ENCODE data around the gene RGS19.

The RGS19 gene

DNA sequence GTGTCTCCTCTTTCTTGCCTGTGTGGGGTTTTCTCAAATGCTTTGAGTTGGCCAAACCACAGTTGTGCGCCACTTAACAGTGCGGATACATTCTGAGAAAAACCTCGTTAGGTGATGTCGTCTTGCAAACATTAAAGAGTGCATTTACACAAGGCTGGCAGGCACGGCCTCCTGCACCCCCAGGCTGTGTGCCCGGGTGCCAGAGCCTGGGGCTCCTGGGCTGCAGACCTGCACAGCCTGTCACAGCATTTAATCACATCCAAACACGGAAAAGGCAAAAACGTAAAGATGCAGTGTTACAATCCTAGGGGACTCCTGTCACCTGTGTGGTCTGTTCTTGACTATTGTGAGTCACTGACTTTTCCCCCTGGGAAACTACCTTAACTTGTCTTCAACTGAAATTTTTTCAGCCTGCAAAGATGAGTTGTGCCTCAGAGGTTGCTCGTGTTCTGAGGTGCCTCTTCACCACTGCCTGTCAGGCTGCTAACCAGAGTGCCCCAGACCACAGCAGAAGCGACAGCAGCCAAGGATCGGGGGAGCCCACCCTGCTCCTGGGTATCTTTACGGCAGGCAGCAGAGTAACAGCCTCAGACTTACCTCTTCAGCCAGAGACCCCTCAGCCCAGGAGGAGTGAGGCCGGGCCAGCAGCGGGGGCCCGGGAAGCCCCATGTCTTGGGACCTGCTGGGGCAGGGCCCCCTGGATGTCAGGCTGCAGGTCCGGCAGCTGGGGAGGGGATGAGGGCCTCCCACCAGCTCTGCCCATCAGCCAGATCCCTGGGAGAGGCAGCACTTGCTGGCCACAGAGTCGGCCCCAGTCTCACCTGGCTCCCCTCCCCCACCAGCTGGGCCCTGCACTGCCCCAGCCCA, 44.0 kb downstream of the RGS19 start:
- no peak for DNase-seq (ENCODE audit: low read depth)

- no peak for DNase-seq (ENCODE audit: low read depth)
These were observed 45.3 kb downstream of the RGS19 start for GRCh38 chr20:64033981-64034493.

GRCh38 chr20:64032706-64033624, 46.4 kb downstream of the RGS19 start:
- DNase-seq (ENCODE audit: low read depth) = no peak

DNA sequence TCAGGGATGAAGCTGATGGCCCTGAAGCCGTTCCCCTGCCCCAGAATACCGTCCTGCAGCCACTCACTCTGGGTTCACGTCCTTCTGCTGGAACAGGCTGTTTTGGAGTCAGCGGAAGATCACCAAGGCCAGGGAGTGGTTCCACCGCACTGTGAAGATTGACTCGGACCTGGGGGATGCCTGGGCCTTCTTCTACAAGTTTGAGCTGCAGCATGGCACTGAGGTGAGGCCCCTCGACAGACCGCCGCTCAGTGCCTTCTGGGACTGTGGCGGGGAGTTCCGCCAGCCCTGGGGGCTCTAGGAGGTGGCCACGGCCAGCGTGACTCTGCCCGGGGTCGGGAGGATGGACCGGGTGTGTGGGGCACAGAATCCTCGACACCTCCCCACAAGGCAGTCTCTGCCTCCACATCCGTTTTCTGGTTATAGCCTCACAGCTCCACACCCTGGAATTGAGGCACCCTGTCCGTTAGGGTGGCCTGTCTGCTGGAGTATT, 47.5 kb downstream of the RGS19 start:
- no peak for DNase-seq (ENCODE audit: low read depth)

DNA sequence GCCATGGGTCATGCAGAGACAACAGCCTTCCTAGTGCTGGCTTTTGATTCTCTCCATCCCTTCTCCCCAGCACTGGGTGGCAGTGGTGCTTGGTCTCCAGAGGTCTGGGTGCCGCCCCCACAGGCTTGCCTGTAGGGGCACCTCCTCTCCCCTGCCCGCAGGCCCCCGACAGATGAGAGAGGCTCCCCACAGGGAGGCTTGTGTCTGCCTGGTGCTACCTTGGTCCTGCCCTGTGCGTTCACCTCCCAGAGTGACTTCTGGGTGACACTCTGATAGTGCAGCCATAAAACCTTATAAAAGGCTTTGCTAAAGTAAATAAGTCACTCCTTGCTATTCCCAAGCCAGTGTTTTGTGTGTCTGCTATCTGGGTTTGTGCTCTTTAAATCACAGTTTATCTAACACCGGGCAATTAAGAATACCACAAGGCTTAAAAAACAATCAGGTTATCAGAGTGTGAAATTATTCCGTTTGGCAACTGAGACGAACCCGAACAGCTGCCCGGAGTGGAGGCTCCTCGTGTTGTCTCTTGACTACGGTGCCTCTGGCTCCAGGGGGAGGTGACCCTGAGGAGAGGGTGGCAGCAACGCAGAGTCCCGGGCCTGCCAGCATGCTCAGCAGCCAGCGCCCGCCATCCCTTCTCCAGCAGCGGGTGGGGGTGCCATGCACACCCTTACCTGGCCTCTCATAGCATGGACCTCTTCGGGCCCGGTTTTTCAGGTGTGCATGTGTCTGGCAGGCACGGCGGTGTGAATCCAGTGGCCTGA, 48.8 kb downstream of the RGS19 start:
- no peak for DNase-seq (ENCODE audit: low read depth)

DNA sequence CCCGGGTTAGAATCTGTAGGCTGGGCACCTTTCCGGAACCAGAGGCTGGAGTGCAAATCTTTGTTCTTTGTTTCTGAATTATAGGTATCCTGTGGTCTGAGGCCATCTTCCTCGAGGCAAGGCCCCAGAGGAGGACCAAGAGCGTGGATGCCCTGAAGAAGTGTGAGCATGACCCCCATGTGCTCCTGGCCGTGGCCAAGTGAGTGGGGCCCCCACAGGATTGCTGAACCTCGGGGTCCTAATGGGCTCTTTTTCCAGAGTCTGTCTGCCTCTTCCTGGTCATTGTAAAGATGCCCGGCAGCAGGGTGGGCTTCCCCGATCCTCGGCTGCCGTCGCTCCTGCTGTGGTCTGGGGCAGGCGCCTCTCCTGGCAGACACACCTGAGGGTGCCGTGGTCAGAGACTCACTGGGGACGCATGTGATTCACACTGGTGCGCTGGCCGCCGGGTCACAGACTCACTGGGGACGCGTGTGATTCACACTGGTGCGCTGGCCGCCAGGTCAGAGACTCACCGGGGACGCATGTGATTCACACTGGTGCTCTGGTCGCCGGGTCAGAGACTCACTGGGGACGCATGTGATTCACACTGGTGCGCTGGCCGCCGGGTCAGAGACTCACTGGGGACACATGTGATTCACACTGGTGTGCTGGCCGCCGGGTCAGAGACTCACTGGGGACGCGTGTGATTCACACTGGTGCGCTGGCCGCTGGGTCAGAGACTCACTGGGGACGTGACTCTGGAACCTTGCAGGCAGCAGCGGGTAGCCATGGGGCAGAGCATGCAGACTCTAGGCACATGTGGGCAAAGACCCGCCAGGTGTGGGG, 49.8 kb downstream of the RGS19 start:
- no peak for DNase-seq (ENCODE audit: low read depth)

DNA sequence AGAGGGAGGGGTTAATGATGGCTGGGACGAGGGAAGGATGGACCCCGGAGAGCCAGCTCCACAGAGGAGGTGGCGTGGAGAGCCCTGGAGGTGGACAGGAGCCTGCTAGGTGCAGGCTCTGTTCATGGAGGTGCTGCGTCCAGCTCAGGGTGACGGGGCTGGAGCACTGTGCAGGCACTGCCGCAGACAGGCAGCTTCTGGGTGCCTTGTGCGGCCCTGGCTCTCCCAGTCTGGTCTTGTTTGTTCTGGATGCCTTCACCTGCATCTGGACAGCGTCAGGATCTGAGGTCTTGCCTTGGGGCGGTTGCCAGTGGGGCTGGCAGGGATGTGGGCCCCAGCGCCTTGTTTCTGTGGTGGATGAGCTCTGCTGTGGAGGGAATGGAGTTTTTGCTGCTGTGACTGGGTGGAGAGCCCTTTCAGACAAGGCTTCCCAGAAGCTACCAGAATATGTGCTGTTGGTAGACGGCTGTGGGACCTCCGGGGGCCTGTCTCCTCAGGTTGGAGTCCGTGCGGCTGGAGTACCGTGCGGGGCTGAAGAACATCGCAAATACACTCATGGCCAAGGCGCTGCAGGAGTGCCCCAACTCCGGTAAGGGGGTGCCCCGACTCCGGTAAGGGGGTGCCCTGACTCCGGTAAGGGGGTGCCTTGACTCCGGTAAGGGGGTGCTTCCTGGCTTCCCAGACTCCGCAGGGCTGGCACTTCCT, 51.2 kb downstream of the RGS19 start:
- no peak for DNase-seq (ENCODE audit: low read depth)

DNA sequence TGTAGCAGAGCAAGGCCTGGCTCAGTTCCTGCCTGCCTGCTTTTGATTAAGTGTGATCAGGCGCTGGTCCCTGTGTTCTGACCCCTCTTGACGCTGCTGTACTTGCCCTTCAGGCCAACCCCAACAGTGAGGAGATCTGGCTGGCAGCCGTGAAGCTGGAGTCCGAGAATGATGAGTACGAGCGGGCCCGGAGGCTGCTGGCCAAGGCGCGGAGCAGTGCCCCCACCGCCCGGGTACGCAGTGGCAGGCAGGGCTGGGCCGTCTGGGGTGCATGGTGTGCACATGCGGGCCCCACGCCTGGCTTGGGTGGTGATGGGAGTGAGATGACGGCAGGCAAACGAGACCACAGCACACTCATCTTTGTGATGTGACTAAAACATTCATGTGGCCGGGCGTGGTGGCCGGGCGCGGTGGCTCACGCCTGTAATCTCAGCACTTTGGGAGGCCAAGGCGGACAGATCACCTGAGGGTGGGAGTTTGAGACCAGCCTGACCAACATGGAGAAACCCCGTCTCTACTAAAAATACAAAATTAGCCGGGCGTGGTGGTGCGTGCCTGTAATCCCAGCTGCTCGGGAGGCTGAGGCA, 53.4 kb downstream of the RGS19 start:
- DNase-seq (ENCODE audit: low read depth) = no peak

DNA sequence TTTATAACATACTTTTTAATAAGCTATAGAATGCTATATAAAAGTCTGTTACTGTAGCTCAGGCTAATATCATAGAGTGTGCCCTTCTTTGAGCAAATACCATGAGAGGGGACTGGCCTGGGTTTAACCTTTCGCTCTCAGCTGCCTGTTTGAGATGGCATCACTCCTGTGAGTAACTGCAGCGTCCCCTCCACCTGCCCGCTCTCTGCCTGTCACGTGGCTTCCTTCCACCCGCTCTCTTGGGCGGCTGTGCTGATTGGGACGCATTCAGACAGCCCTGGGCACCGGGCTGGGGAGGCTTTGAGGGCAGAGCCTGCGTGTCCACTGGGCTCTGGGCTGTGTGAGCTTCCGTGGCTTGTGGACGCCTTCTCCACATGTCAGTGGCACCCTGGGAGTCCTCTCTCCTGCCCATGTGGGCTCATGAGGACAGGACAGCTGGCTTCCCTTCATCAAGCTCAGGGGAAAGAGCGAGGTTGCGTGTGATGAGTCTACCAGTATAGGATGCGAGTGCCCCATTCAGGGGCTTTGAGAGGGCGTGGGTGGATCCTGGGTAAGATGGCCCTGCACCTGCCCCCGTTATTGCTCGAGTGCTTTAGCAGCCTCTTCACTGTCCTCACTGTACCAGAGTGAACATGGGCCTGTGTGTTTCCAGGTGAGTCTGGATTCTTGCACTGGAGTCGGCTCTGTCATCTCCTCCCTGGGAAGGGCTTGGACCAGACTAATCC, 54.1 kb downstream of the RGS19 start:
- DNase-seq (ENCODE audit: low read depth) = no peak

DNA sequence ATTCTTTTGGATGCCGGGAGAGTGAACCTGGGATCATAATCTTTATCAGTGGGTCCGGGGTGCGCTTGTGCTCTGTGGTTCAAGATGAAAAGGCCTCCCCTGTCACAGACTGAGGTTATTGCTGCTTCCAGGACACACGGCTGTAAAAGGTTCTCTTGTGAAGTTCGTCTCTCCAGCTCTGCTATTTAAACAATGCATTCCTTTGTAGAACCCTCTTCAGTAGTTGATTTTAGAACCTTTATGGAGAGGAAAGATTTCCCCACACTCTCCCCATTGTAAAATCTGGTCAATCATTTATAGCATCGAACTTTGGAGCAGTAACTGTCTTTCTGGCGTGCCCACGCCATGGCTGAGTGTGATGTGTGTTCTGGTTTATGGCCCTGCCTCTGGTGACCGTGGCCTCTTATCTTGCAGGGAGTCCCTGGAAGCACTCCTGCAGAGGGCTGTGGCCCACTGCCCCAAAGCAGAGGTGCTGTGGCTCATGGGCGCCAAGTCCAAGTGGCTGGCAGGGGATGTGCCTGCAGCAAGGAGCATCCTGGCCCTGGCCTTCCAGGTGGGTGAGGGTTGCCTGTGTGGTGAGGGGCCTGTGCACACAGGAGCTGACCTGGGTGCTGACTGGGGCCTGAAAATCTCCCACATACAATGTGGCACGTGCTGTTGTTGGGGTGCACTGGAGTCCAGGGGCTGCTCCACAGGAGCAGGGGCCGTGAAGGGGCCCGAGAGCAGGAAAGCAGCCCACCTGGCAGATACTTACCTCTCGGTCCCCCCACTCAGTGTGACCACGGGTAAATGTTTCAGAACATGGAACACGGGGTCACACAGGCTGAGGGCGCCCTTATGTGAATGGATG, 55.0 kb downstream of the RGS19 start:
- no peak for DNase-seq (ENCODE audit: low read depth)

DNA sequence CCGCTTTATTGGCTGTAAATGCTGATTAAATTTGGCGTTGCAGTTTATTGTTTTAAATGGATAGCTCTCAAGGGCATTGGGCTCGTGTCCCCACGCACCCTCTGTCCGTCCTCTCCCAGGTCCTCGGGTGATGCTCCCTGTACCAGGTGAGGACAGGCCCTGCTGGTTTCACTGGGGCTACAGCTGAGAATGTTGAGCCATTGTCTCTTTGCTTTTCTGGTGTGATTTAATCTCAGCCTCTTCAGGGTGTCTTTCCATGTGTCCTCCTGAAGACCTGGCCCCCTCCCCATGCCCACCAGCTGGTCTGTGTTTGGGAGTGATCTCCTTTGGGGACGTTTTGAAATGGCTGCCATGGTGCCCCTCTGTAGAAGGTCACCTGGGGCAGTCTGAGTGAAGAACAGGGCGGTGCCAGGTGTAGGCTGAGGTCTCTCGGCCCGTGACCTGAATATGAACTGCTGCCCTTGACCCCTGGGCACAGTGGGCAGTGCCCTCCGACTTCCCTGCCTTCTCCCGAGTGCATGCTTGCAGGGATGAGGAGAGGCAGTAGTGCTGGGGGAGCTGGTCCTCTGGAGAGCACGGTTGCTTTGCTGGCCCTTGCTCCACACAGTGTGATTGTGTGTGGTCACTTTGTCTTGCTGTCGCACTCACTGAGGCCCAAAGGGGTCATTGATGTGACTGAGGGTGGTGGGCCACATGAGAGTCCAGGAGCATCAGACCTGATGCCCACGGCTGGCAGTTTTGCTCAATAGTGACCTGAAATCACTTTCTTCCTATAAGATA, 55.8 kb downstream of the RGS19 start:
- DNase-seq (ENCODE audit: low read depth) = no peak

All from stimulated activated CD8-positive, alpha-beta memory T cell treated with anti-CD3 and anti-CD28 coated beads, Interleukin-12 subunit alpha, Interleukin-12 subunit beta, amount 100 ng/mL, for 4 hours (primary cell).